ENCODE data around the gene ADAM8. TPM values are rescaled to one million over a fixed set of nuclear protein-coding genes. Genes with fewer than 3 reads are reported as not detected.
A peak's percentile ranks its signal among the peaks of the same experiment; 100 is the strongest.

The ADAM8 gene
- total and polyA plus RNA-seq, 8 donors: 2.0 to 9.8 (median 6.2) TPM

DNA sequence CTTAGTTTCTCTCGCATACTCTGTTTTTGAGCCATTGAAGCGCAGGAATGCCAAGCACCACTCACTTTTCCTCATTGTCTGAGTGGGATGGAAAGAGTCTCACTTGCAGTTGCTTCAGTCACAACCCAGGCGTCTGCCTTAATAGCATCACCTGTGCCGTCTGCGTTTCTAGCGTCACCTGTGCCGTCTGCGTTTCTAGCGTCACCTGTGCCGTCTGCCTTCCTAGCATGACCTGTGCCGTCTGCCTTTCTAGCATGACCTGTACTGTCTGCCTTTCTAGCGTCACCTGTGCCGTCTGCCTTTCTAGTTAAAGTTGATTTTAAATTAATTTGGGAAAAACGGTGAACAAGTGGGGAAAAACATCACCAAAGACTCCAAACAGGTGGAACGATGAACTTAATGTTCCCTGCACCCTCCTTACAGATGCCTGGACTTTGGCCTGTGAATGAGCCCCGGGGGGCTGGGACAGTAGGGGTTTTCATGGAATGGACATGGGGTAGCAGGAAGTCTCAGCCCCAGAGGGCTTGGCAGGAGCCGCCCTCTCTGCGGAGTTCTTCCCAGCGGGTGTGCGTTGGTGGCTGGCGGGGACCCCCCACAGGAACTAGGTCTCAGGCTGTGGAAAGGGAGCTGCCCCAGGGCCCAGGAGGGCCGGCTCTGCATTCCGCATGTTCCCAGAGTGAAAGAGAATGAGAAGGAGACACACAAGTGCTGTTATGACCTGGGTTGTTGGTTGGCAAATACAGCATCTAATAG is 35.5 kb upstream of the ADAM8 start:
- WGBS, 2 donors: 90 to 93% methylated on average over 23 of the region's 23 CpGs
- intact Hi-C loops (cut with DNase I): no loop called here
- peaks cover 0 to 11% (median 4%) of the 10 kb centered on the region in 3 donors for H3K36me3 ChIP-seq
- peaks cover 7 to 11% (median 10%) of the 10 kb centered on the region in 3 donors for H3K4me1 ChIP-seq
- DNase-seq (peak in 1 of 6 donors; percentile 22), ATAC-seq (no peak), FAIRE-seq (no peak)
- H3K27me3 ChIP-seq: no peaks in the 10 kb centered on the region
- H3K9me3 ChIP-seq: no peaks in the 10 kb centered on the region
- no peak overlapping the region for H3K4me3 ChIP-seq
- TF ChIP-seq, protein P1, sequence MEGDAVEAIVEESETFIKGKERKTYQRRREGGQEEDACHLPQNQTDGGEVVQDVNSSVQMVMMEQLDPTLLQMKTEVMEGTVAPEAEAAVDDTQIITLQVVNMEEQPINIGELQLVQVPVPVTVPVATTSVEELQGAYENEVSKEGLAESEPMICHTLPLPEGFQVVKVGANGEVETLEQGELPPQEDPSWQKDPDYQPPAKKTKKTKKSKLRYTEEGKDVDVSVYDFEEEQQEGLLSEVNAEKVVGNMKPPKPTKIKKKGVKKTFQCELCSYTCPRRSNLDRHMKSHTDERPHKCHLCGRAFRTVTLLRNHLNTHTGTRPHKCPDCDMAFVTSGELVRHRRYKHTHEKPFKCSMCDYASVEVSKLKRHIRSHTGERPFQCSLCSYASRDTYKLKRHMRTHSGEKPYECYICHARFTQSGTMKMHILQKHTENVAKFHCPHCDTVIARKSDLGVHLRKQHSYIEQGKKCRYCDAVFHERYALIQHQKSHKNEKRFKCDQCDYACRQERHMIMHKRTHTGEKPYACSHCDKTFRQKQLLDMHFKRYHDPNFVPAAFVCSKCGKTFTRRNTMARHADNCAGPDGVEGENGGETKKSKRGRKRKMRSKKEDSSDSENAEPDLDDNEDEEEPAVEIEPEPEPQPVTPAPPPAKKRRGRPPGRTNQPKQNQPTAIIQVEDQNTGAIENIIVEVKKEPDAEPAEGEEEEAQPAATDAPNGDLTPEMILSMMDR (IDR thresholded peaks at IDR 0.05): no peak
- H3K27ac ChIP-seq: no peak overlapping the region

DNA sequence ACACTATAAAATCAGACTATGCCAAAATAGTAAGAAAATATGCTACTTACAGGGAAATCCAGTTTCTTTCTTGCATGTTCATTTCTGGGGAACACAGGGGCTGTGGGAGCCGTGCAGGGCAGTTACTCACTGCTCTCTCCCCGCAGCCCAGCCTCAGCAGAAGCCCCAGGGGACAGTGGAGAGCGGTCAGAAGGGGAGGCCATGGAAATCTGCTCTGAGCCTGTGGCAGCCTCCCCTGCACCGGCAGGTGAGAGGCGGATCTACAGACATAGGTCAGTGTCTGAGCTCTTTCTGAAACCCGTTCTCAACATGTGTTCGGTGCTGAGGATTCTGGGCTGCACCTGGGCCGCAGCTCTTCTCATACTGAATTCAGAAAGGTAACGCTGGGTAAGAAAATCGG is 34.9 kb upstream of the ADAM8 start:
- Histone ChIP-seq H3K4me3 (no peak overlapping the region), H3K36me3 (peaks cover 0 to 11% (median 4%) of the 10 kb centered on the region in 3 donors), H3K9me3 (no peaks in the 10 kb centered on the region), H3K27ac (no peak overlapping the region), H3K27me3 (no peaks in the 10 kb centered on the region), H3K4me1 (peaks cover 10 to 17% (median 15%) of the 10 kb centered on the region in 3 donors)
- ATAC-seq (no peak), FAIRE-seq (no peak), DNase-seq (peak in 2 of 6 donors; percentile 15 to 28)
- intact Hi-C loops (cut with DNase I): no loop called here
- TF ChIP-seq, protein P1 (IDR thresholded peaks at IDR 0.05): no peak
- 92% methylated on average over 10 of the region's 10 CpGs for WGBS, 2 donors

DNA sequence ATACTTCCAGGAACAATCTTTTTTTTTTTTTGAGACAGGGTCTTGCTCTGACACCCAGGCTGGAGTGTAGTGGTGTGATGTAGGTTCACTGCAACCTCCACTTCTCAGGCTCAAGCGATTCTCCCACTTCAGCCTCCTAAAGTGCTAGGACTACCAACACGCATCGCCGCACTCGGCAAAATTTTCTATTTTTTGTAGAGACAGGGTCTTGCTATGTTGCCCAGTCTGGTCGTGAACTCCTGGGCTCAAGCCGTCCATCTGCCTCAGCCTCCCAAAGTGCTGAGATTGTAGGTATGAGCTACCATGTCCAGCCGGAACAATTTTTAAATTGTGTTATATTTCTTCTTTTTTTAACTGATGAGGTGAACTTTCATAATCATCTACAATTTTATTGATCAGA is 34.1 kb upstream of the ADAM8 start:
- DNase-seq (peak in 1 of 6 donors; percentile 9), FAIRE-seq (no peak), ATAC-seq (no peak)
- WGBS, 2 donors: 94 to 97% methylated on average over 8 of the region's 8 CpGs
- H3K36me3 ChIP-seq: peaks cover 0 to 11% (median 4%) of the 10 kb centered on the region in 3 donors
- no peaks in the 10 kb centered on the region for H3K9me3 ChIP-seq
- H3K4me3 ChIP-seq: no peak overlapping the region
- H3K27me3 ChIP-seq: no peaks in the 10 kb centered on the region
- intact Hi-C loops (cut with DNase I): no loop called here
- peaks cover 10 to 20% (median 15%) of the 10 kb centered on the region in 3 donors for H3K4me1 ChIP-seq
- H3K27ac ChIP-seq: no peak overlapping the region
- TF ChIP-seq, protein P1 (IDR thresholded peaks at IDR 0.05): no peak

DNA sequence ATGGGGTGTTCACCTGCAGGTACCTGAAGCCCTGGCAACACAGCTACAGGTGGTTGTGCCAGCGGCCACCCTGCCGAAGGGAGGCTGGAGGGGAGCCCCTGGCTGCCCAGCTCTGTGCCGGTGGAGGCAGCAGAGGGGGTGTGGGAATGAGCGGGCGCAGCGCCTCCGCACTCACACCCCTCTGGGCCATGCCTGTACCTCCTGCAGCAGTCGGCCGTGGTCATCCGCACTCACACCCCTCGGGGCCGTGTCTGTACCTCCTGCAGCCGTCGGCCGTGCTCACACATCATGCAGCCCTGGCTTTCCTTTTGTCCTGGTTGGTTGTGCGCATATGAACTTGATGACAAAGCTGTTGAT is 33.7 kb upstream of the ADAM8 start:
- Histone ChIP-seq H3K9me3 (no peaks in the 10 kb centered on the region), H3K4me1 (peaks cover 10 to 20% (median 15%) of the 10 kb centered on the region in 3 donors), H3K36me3 (peaks cover 0 to 11% (median 4%) of the 10 kb centered on the region in 3 donors), H3K27me3 (no peaks in the 10 kb centered on the region), H3K4me3 (no peak overlapping the region), H3K27ac (no peak overlapping the region)
- DNase-seq (peak in 2 of 6 donors; percentile 59 to 80), FAIRE-seq (no peak), ATAC-seq (no peak)
- intact Hi-C loops (cut with DNase I): no loop called here
- WGBS, 2 donors: 96 to 97% methylated on average over 16 of the region's 16 CpGs
- TF ChIP-seq, protein P1 (IDR thresholded peaks at IDR 0.05): no peak

Measured in pancreas (tissue), 10 donors.